MM.1S (cell line): ENCODE results near the gene RPP21.

Experiments used
- CTCF ChIP-seq: fragments of 300-600 bp; sonication (generic); IDR thresholded peaks from 2 replicates; pipeline ENCODE4 v1.5.1; 2016; ENCODE audit warnings: antibody characterized with exemption, low read length, mixed read lengths
- EZH2 ChIP-seq: fragments of 300-600 bp; sonication (generic); optimal IDR thresholded peaks from 2 replicates; pipeline ENCODE3; 2017; ENCODE audit warnings: low read depth, mild to moderate bottlenecking, antibody characterized with exemption, low read length, mixed read lengths

- TF ChIP-seq CTCF = no peak
- no peak for TF ChIP-seq EZH2
These were observed 26.9 kb upstream of the RPP21 start for GRCh38 chr6:30317913-30318589.
